OCI-LY7 (cell line): ENCODE data around the gene PLEKHH3. TPM values are rescaled to one million over a fixed set of nuclear protein-coding genes. Genes with fewer than 3 reads are reported as not detected.

ENCODE experiments used
- BruUV-seq: library from RNA; stranded (reverse); fragments of 400-500 nt; replicated peaks from 2 replicates; lab custom pipeline; 2021; lab: Mats Ljungman, UMichigan
- CTCF ChIA-PET: fragments of 300-600 bp; sonication (Branson Sonifier 250); formaldehyde crosslinking; loops from one replicate; lab custom pipeline; 2022; ENCODE audit warnings: antibody characterized with exemption; ENCODE audit not compliant: unreplicated experiment; lab: Charles Lee
- POLR2A ChIA-PET: fragments of 300-600 bp; sonication (Branson Sonifier 250); formaldehyde crosslinking; loops from one replicate; lab custom pipeline; 2022; ENCODE audit warnings: antibody characterized with exemption; lab: Charles Lee
- DNase-seq: peaks from one replicate; pipeline ENCODE4 v3.0.0-alpha.2; 2015; ENCODE audit warnings: low spot score
- H2AFZ ChIP-seq: fragments of 200-600 bp; sonication (generic), shearing (Covaris generic); 2 replicates; pipeline ENCODE4 v1.6.1; 2014; ENCODE audit warnings: mild to moderate bottlenecking, antibody characterized with exemption, low read length, moderate library complexity
- H3K27ac ChIP-seq: fragments of 200-600 bp; sonication (generic); 2 replicates; pipeline ENCODE4 v1.5.1; 2014; ENCODE audit warnings: mixed run types, low read depth, mild to moderate bottlenecking, moderate library complexity, low read length, inconsistent platforms; ENCODE audit not compliant: poor library complexity, severe bottlenecking
- H3K36me3 ChIP-seq: fragments of 200-600 bp; sonication (generic); 2 replicates; pipeline ENCODE4 v1.6.1; 2014; ENCODE audit warnings: mild to moderate bottlenecking, antibody characterized with exemption, low read length, moderate library complexity, mixed read lengths; ENCODE audit not compliant: insufficient read depth
- H3K4me1 ChIP-seq: fragments of 200-600 bp; sonication (generic); 2 replicates; pipeline ENCODE4 v1.5.1; 2014; ENCODE audit warnings: mild to moderate bottlenecking, low read length; ENCODE audit not compliant: insufficient read depth, poor library complexity, severe bottlenecking
- H3K4me2 ChIP-seq: fragments of 200-600 bp; sonication (generic); 2 replicates; pipeline ENCODE4 v1.6.1; 2014; ENCODE audit warnings: mild to moderate bottlenecking, low read length
- H3K4me3 ChIP-seq: fragments of 200-600 bp; sonication (generic); 2 replicates; pipeline ENCODE4 v1.5.1; 2014; ENCODE audit warnings: mild to moderate bottlenecking, low read depth, low read length; ENCODE audit not compliant: poor library complexity, severe bottlenecking
- H3K79me2 ChIP-seq: fragments of 200-600 bp; sonication (generic); 2 replicates; pipeline ENCODE4 v1.6.1; 2016; ENCODE audit warnings: low read depth, mild to moderate bottlenecking, low read length, moderate library complexity, mixed read lengths; ENCODE audit not compliant: insufficient read depth
- H3K9me2 ChIP-seq: fragments of 200-600 bp; sonication (generic); 2 replicates; pipeline ENCODE4 v1.6.1; 2016; ENCODE audit warnings: mild to moderate bottlenecking, low read length, mixed read lengths; ENCODE audit not compliant: insufficient read depth
- H3K9me3 ChIP-seq: fragments of 200-600 bp; sonication (generic); 2 replicates; pipeline ENCODE4 v1.6.1; 2014; ENCODE audit warnings: mild to moderate bottlenecking, mixed run types, low read length, mixed read lengths
- H4K20me1 ChIP-seq: fragments of 200-600 bp; sonication (generic); 2 replicates; pipeline ENCODE4 v1.6.1; 2014; ENCODE audit warnings: mild to moderate bottlenecking, antibody characterized with exemption, low read length, moderate library complexity, mixed read lengths; ENCODE audit not compliant: insufficient read depth
- EZH2phosphoT487 ChIP-seq: fragments of 200-600 bp; sonication (generic); IDR thresholded peaks from 2 replicates; pipeline ENCODE4 v1.6.1; 2018; ENCODE audit warnings: low read depth, borderline replicate concordance, mild to moderate bottlenecking, mixed run types, antibody characterized with exemption, low read length, moderate library complexity, mixed read lengths
- intact Hi-C: fragments of 100-400 bp; cut with micrococcal nuclease; formaldehyde crosslinking; loops from one replicate; pipeline ENCODE4 v1.10.0; 2022; ENCODE audit not compliant: unreplicated experiment
- total RNA-seq, 2 experiments: library from RNA; depleted of rRNA in 1 of 2; stranded (reverse); fragments of >200 nt in 1 of 2; shearing (Covaris generic) in 1 of 2; gene quantifications; 2 replicates each; pipeline ENCODE4 v1.2.3, GENCODE V29; 2014 to 2022
- TF ChIP-seq, protein P1 (sequence below): fragments of 200-600 bp; sonication (generic); conservative IDR thresholded peaks from 2 replicates; pipeline ENCODE4 v1.5.1; 2014; ENCODE audit warnings: mild to moderate bottlenecking, antibody characterized with exemption, low read length, moderate library complexity, mixed read lengths

PLEKHH3 gene
- total RNA-seq, 2 experiments from 2014 or later = 24.4 to 47.5 TPM

DNA sequence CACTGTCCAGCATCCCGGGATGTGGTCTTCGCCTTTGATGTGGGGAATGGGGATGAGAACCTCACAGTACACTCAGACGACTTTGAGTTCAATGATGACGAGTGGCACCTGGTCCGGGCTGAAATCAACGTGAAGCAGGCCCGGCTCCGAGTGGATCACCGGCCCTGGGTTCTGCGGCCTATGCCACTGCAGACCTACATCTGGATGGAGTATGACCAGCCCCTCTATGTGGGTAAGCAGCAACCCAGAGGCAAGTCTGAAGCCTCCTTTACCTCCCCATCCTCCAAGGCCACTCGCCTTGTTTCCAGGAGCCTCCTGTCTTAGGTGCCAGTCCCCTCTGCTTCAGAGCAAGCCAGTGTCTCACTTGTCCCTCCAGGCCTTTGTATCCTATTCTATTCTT, 15.7 kb upstream of the PLEKHH3 start:
- no peak overlapping the region for H2AFZ ChIP-seq
- no peaks in the 10 kb centered on the region for H3K4me1 ChIP-seq
- no peaks in the 10 kb centered on the region for H3K9me2 ChIP-seq
- TF ChIP-seq, protein P1, sequence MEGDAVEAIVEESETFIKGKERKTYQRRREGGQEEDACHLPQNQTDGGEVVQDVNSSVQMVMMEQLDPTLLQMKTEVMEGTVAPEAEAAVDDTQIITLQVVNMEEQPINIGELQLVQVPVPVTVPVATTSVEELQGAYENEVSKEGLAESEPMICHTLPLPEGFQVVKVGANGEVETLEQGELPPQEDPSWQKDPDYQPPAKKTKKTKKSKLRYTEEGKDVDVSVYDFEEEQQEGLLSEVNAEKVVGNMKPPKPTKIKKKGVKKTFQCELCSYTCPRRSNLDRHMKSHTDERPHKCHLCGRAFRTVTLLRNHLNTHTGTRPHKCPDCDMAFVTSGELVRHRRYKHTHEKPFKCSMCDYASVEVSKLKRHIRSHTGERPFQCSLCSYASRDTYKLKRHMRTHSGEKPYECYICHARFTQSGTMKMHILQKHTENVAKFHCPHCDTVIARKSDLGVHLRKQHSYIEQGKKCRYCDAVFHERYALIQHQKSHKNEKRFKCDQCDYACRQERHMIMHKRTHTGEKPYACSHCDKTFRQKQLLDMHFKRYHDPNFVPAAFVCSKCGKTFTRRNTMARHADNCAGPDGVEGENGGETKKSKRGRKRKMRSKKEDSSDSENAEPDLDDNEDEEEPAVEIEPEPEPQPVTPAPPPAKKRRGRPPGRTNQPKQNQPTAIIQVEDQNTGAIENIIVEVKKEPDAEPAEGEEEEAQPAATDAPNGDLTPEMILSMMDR = no peak
- no peak for TF ChIP-seq EZH2phosphoT487
- H3K79me2 ChIP-seq = no peaks in the 10 kb centered on the region
- no peak overlapping the region for H3K4me3 ChIP-seq
- CTCF ChIA-PET = no interaction called here
- intact Hi-C loops = no loop called here
- H3K9me3 ChIP-seq = no peaks in the 10 kb centered on the region
- H3K36me3 ChIP-seq = no peaks in the 10 kb centered on the region
- no peak for DNase-seq
- H3K27ac ChIP-seq = no peak overlapping the region
- BruUV-seq = no TSS peak
- POLR2A ChIA-PET = no interaction called here
- no peak overlapping the region for H3K4me2 ChIP-seq
- H4K20me1 ChIP-seq = no peaks in the 10 kb centered on the region

DNA sequence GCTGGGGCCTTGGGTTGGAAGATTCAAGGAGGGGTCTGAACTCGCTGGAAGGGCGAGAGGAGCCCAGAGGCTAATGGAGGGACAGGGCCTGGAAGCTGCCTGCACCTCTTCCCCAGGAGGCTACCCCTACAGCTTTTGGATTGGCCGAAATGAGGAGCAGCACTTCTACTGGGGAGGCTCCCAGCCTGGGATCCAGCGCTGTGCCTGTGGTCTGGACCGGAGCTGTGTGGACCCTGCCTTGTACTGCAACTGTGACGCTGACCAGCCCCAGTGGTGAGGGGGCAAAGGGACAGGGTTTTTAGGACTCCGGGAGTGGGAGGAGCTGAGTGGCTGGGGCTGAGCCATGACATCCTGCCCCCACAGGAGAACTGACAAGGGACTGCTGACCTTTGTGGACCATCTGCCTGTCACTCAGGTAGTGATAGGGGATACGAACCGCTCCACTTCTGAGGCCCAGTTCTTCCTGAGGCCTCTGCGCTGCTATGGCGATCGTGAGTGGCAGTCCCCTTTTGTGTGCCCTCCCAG, 14.3 kb upstream of the PLEKHH3 start:
- H2AFZ ChIP-seq = no peak overlapping the region
- no peaks in the 10 kb centered on the region for H4K20me1 ChIP-seq
- H3K4me1 ChIP-seq = no peaks in the 10 kb centered on the region
- no peak for DNase-seq
- POLR2A ChIA-PET = no interaction called here
- H3K4me3 ChIP-seq = no peak overlapping the region
- no peak overlapping the region for H3K4me2 ChIP-seq
- H3K9me2 ChIP-seq = no peaks in the 10 kb centered on the region
- H3K27ac ChIP-seq = no peak overlapping the region
- H3K9me3 ChIP-seq = no peaks in the 10 kb centered on the region
- H3K79me2 ChIP-seq = no peaks in the 10 kb centered on the region
- TF ChIP-seq EZH2phosphoT487 = no peak
- TF ChIP-seq, protein P1 = no peak
- BruUV-seq = no TSS peak
- intact Hi-C loops = no loop called here
- H3K36me3 ChIP-seq = no peaks in the 10 kb centered on the region
- CTCF ChIA-PET = no interaction called here

DNA sequence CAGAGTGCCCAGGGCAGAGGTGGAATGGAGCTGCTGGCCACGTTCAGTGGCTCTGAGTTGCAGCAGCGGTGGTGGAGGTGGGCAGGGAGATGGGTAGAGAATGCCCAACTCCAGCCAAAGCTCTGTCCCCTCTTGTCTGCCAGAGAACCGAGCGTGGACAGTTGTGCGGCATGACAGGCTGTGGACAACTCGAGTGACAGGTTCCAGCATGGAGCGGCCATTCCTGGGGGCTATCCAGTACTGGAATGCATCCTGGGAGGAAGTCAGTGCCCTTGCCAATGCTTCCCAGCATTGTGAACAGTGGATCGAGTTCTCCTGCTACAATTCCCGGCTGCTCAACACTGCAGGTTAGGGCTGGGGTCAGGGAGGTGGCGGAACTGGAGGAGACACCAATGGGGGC, 13.8 kb upstream of the PLEKHH3 start:
- H3K4me2 ChIP-seq = no peak overlapping the region

More for the DNA sequence above, 13.8 kb upstream of the PLEKHH3 start:
- no peaks in the 10 kb centered on the region for H3K79me2 ChIP-seq
- BruUV-seq = no TSS peak
- intact Hi-C loops = no loop called here
- H3K36me3 ChIP-seq = no peaks in the 10 kb centered on the region
- no peaks in the 10 kb centered on the region for H4K20me1 ChIP-seq
- DNase-seq = no peak
- no peak for TF ChIP-seq EZH2phosphoT487
- TF ChIP-seq, protein P1 = no peak
- H3K9me3 ChIP-seq = no peaks in the 10 kb centered on the region
- no peaks in the 10 kb centered on the region for H3K9me2 ChIP-seq
- no peaks in the 10 kb centered on the region for H3K4me1 ChIP-seq
- H2AFZ ChIP-seq = no peak overlapping the region
- no peak overlapping the region for H3K27ac ChIP-seq
- no peak overlapping the region for H3K4me3 ChIP-seq
- CTCF ChIA-PET = no interaction called here
- POLR2A ChIA-PET = no interaction called here
